ENCODE results near the gene RETREG3. TPM values are rescaled to one million over a fixed set of nuclear protein-coding genes. Genes with fewer than 3 reads are reported as not detected.

The RETREG3 gene
- total and polyA plus RNA-seq, 9 of the 15 experiments (the other 6 are each of a cell fraction or from before 2014, with no cell fraction given): 4.1 to 39.0 (median 16.9) TPM

- TF ChIP-seq HCFC1 (IDR thresholded peaks at IDR 0.05; ENCODE audit: low read depth, low read length): 0 out of 2 replicates have a peak, but pooled peaks have one; percentile 42
- TF ChIP-seq GTF2E2 (tag; IDR thresholded peaks at IDR 0.05): no peak
- TF ChIP-seq MEIS2 (IDR thresholded peaks at IDR 0.05; ENCODE audit: partially characterized antibody): peak; percentile 7
- TF ChIP-seq RERE (CRISPR knock-in tag; IDR thresholded peaks at IDR 0.05; ENCODE audit: borderline replicate concordance): no peak
- no peak for TF ChIP-seq RFX1 (IDR thresholded peaks at IDR 0.05)
- no peak for TF ChIP-seq SRF (CRISPR knock-in tag; IDR thresholded peaks at IDR 0.05)
- TF ChIP-seq U2AF2 (optimal IDR thresholded peaks at IDR 0.05; ENCODE audit: low read depth, low read length): no peak
- TF ChIP-seq, protein P1, sequence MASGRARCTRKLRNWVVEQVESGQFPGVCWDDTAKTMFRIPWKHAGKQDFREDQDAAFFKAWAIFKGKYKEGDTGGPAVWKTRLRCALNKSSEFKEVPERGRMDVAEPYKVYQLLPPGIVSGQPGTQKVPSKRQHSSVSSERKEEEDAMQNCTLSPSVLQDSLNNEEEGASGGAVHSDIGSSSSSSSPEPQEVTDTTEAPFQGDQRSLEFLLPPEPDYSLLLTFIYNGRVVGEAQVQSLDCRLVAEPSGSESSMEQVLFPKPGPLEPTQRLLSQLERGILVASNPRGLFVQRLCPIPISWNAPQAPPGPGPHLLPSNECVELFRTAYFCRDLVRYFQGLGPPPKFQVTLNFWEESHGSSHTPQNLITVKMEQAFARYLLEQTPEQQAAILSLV (tag; IDR thresholded peaks at IDR 0.05): no peak
- TF ChIP-seq STAT5A (IDR thresholded peaks at IDR 0.05; ENCODE audit: borderline replicate concordance, low read length): no peak
- no peak for TF ChIP-seq HMG20B (CRISPR knock-in tag; IDR thresholded peaks at IDR 0.05)
- TF ChIP-seq MXD1 (CRISPR knock-in tag; IDR thresholded peaks at IDR 0.05; ENCODE audit: borderline replicate concordance, poor library complexity, severe bottlenecking): no peak
- TF ChIP-seq, protein P2, sequence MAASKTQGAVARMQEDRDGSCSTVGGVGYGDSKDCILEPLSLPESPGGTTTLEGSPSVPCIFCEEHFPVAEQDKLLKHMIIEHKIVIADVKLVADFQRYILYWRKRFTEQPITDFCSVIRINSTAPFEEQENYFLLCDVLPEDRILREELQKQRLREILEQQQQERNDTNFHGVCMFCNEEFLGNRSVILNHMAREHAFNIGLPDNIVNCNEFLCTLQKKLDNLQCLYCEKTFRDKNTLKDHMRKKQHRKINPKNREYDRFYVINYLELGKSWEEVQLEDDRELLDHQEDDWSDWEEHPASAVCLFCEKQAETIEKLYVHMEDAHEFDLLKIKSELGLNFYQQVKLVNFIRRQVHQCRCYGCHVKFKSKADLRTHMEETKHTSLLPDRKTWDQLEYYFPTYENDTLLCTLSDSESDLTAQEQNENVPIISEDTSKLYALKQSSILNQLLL (CRISPR knock-in tag; IDR thresholded peaks at IDR 0.05; ENCODE audit: borderline replicate concordance): no peak
- 0 out of 2 replicates have a peak, but pooled peaks have one; percentile 26 for TF ChIP-seq ATF7 (IDR thresholded peaks at IDR 0.05)
- peak; percentile 62; the same call in 1 of the 2 replicates for TF ChIP-seq CREB1 (IDR thresholded peaks at IDR 0.05)
- TF ChIP-seq CREB1 (CRISPR knock-in tag; IDR thresholded peaks at IDR 0.05): peak; percentile 60; the same call in 1 of the 2 replicates
- TF ChIP-seq JUND (IDR thresholded peaks at IDR 0.05; ENCODE audit: borderline replicate concordance, low read depth, low read length): peak; percentile 43; the same call in 1 of the 2 replicates
- TF ChIP-seq JUND (tag; IDR thresholded peaks at IDR 0.05; ENCODE audit: borderline replicate concordance, low read depth, low read length): no peak; the same call in 2 of the 3 replicates
- TF ChIP-seq GABPA (tag; conservative IDR thresholded peaks at IDR 0.05; ENCODE audit: low read depth): no peak
- TF ChIP-seq ZNF174 (CRISPR knock-in tag; IDR thresholded peaks at IDR 0.05): no peak
- no peak for TF ChIP-seq NR3C1 (CRISPR knock-in tag; IDR thresholded peaks at IDR 0.05)
- TF ChIP-seq LEF1 (IDR thresholded peaks at IDR 0.05): no peak
These were observed 30.8 kb downstream of the RETREG3 start (continued) for GRCh38 chr17:42578282-42578869.
